Endothelial cell of umbilical vein (primary cell): ENCODE results near the gene CARS1. TPM values are rescaled to one million over a fixed set of nuclear protein-coding genes. Genes with fewer than 3 reads are reported as not detected.
A peak's percentile ranks its signal among the peaks of the same experiment; 100 is the strongest.

Experiments
- Bru-seq: library from RNA; stranded (reverse); fragments of 400-500 nt; gene quantifications from one replicate; lab custom pipeline; 2021; lab: Mats Ljungman, UMichigan
- BruChase-seq, 2 experiments: library from RNA; stranded (reverse); fragments of 400-500 nt; gene quantifications; one replicate each; lab custom pipeline; 2021; lab: Mats Ljungman, UMichigan
- BruUV-seq: library from RNA; stranded (reverse); fragments of 400-500 nt; replicated peaks from 2 replicates; lab custom pipeline; 2021; lab: Mats Ljungman, UMichigan
- CTCF ChIA-PET: fragments of 300-600, 350-600 bp; sonication (Branson Sonifier 250); formaldehyde crosslinking; loops from one replicate; lab custom pipeline; 2021; ENCODE audit warnings: antibody characterized with exemption, inconsistent platforms; lab: Charles Lee
- POLR2A ChIA-PET: fragments of 300-600, 350-600 bp; sonication (Branson Sonifier 250); formaldehyde crosslinking; loops from one replicate; lab custom pipeline; 2021; ENCODE audit warnings: antibody characterized with exemption, inconsistent platforms; lab: Charles Lee
- DNase-seq: peaks from one replicate; pipeline ENCODE4 v3.0.0-alpha.2; 2011; ENCODE audit warnings: low read depth, low spot score
- FAIRE-seq: peaks from 2 replicates; lab custom pipeline; 2011; peaks lifted over from hg19 to GRCh38; lab: Jason Lieb, UNC
- H2AFZ ChIP-seq: 2 replicates; pipeline ENCODE4 v1.6.0; 2012; ENCODE audit warnings: low read depth, low read length, control low read depth, inconsistent platforms
- H3K27ac ChIP-seq: 2 replicates; pipeline ENCODE4 v1.5.1; 2011; ENCODE audit warnings: low read depth, mild to moderate bottlenecking, control low read depth, low read length, moderate library complexity; ENCODE audit not compliant: insufficient read depth
- H3K27me3 ChIP-seq, 2 experiments: 2 replicates each; pipeline versions ENCODE4 v1.6.0 to v1.6.1; 2011; ENCODE audit warnings: low read length in 2 of 2, mixed read lengths in 1 of 2; ENCODE audit not compliant: control insufficient read depth in 2 of 2, insufficient read depth in 2 of 2
- H3K36me3 ChIP-seq, 2 experiments: 2 replicates in 1 of 2; 3 replicates in 1 of 2; pipeline ENCODE4 v1.5.1; 2011; ENCODE audit warnings: low read length in 2 of 2, mild to moderate bottlenecking in 1 of 2, moderate library complexity in 1 of 2; ENCODE audit not compliant: control insufficient read depth in 2 of 2, insufficient read depth in 2 of 2; ENCODE audit errors: extremely low read depth in 1 of 2
- H3K4me1 ChIP-seq: 3 replicates; pipeline ENCODE4 v1.5.1; 2011; ENCODE audit warnings: mild to moderate bottlenecking, low read length; ENCODE audit not compliant: control insufficient read depth, insufficient read depth; ENCODE audit errors: extremely low read depth
- H3K4me2 ChIP-seq: 2 replicates; pipeline ENCODE4 v1.6.1; 2011; ENCODE audit warnings: low read length, control low read depth, mixed read lengths; ENCODE audit not compliant: insufficient read depth
- H3K4me3 ChIP-seq, 3 experiments: fragments of 200-600 bp in 1 of 3; sonication (generic), shearing (Covaris generic) in 1 of 3; replicated peaks in 1 of 3; 2 replicates each; pipeline ENCODE4 v1.5.1; 2011 to 2016; ENCODE audit warnings: control low read depth in 3 of 3, low read length in 3 of 3, mild to moderate bottlenecking in 2 of 3, inconsistent platforms in 1 of 3, low read depth in 1 of 3, moderate library complexity in 1 of 3; ENCODE audit not compliant: insufficient read depth in 1 of 3
- H3K79me2 ChIP-seq: 2 replicates; pipeline ENCODE4 v1.6.0; 2012; ENCODE audit warnings: low read length, inconsistent platforms; ENCODE audit not compliant: control insufficient read depth, insufficient read depth
- H3K9ac ChIP-seq: replicated peaks from 2 replicates; pipeline ENCODE3; 2011; ENCODE audit warnings: low read length, control low read depth; ENCODE audit not compliant: insufficient read depth; ENCODE audit errors: extremely low read depth
- H3K9me1 ChIP-seq: replicated peaks from 3 replicates; pipeline ENCODE4 v1.6.0; 2011; ENCODE audit warnings: mild to moderate bottlenecking, low read length; ENCODE audit not compliant: control insufficient read depth, insufficient read depth; ENCODE audit errors: extremely low read depth
- H3K9me3 ChIP-seq: replicated peaks from 2 replicates; pipeline ENCODE4 v1.5.1; 2012; ENCODE audit warnings: low read length, inconsistent platforms; ENCODE audit not compliant: control insufficient read depth, insufficient read depth
- H4K20me1 ChIP-seq: replicated peaks from 2 replicates; pipeline ENCODE3; 2011; ENCODE audit warnings: mild to moderate bottlenecking, low read length; ENCODE audit not compliant: control insufficient read depth, insufficient read depth; ENCODE audit errors: extremely low read depth
- EZH2 ChIP-seq: IDR thresholded peaks from 2 replicates; pipeline ENCODE4 v1.6.1; 2012; ENCODE audit warnings: borderline replicate concordance, low read depth, mild to moderate bottlenecking, moderate library complexity, low read length, inconsistent platforms; ENCODE audit not compliant: severe bottlenecking
- FOS ChIP-seq: IDR thresholded peaks from 2 replicates; pipeline ENCODE4 v1.6.1; 2011; ENCODE audit warnings: mild to moderate bottlenecking, low read length, moderate library complexity, borderline replicate concordance; ENCODE audit not compliant: insufficient read depth
- GATA2 ChIP-seq: IDR thresholded peaks from 2 replicates; pipeline ENCODE4 v1.7.0; 2011; ENCODE audit warnings: low read depth, mild to moderate bottlenecking, moderate library complexity, mixed read lengths, low read length; ENCODE audit not compliant: insufficient read length, insufficient read depth
- JUN ChIP-seq: IDR thresholded peaks from 2 replicates; pipeline ENCODE4 v1.6.1; 2011; ENCODE audit warnings: borderline replicate concordance, low read depth; ENCODE audit not compliant: insufficient read length, insufficient read depth
- MYC ChIP-seq: IDR thresholded peaks from one replicate; pipeline ENCODE4 v1.6.1; 2011; ENCODE audit warnings: mild to moderate bottlenecking, low read depth, low read length
- POLR2A ChIP-seq: IDR thresholded peaks from 2 replicates; pipeline ENCODE4 v1.6.1; 2012; ENCODE audit warnings: low read depth, mild to moderate bottlenecking, control low read depth, low read length
- POLR2AphosphoS5 ChIP-seq: IDR thresholded peaks from 2 replicates; pipeline ENCODE4 v1.6.1; 2012; ENCODE audit warnings: low read depth, mild to moderate bottlenecking, control low read depth, low read length, moderate library complexity; ENCODE audit not compliant: insufficient read depth
- dilution Hi-C: fragments of 300-500 bp; cut with MboI; formaldehyde crosslinking; loops from one replicate; pipeline ENCODE4 v1.15.0; 2019; ENCODE audit warnings: low sequenced_read_pairs; ENCODE audit not compliant: extremely low pct_ligation_motif_present
- intact Hi-C: fragments of 100-400 bp; cut with micrococcal nuclease; formaldehyde crosslinking; loops from one replicate; pipeline ENCODE4 v1.10.0; 2022
- long read RNA-seq: library from polyadenylated mRNA; stranded (forward); transcript quantifications from one replicate; pipeline ENCODE4 v2.0.0, GENCODE V29; 2021
- polyA minus RNA-seq, 3 experiments: library from RNA; depleted of rRNA, polyadenylated mRNA; stranded (reverse); fragments of >200 nt; gene quantifications; 1 replicate in 1 of 3; 2 replicates in 2 of 3; pipeline ENCODE4 v1.2.3, GENCODE V29; 2011
- polyA plus RNA-seq, 4 experiments: library from polyadenylated mRNA; depleted of rRNA in 3 of 4; stranded (reverse) in 3 of 4; unstranded in 1 of 4; fragments of >200 nt; gene quantifications; 2 replicates each; pipeline versions ENCODE4 v1.2.1 to v1.2.3, GENCODE V29; 2011 to 2012; ENCODE audit warnings: missing spikeins in 1 of 4
- total RNA-seq: library from RNA; stranded (reverse); gene quantifications from 2 replicates; pipeline ENCODE4 v1.2.3, GENCODE V29; 2021
- TF ChIP-seq, protein P1 (sequence below), 2 donors: IDR thresholded peaks; 1 replicate in 1 of 2; 2 replicates in 1 of 2; pipeline ENCODE4 v1.5.1; 2011; ENCODE audit warnings: low read length in 2 of 2, mild to moderate bottlenecking in 2 of 2, moderate library complexity in 2 of 2, control low read depth in 1 of 2, inconsistent platforms in 1 of 2, low read depth in 1 of 2; ENCODE audit not compliant: insufficient read depth in 1 of 2; ENCODE audit errors: extremely low read depth in 1 of 2
- TF ChIP-seq, protein P2 (sequence below): IDR thresholded peaks from 2 replicates; pipeline ENCODE4 v1.6.1; 2011; ENCODE audit not compliant: insufficient read depth, insufficient read length

Gene CARS1
- total RNA-seq (66.2 and 72.3 TPM in 2 replicates), polyA plus RNA-seq (32.2 and 43.5 TPM in 2 replicates), polyA minus RNA-seq (48.2 and 49.9 TPM in 2 replicates), Bru-seq, nascent RNA (percentile 69 among the genes with signal in this experiment), BruChase-seq, experiment 1, labeled RNA remaining after a 6-hour chase (percentile 79 among the genes with signal in this experiment), BruChase-seq, experiment 2, labeled RNA remaining after a 2-hour chase (percentile 78 among the genes with signal in this experiment)
- polyA plus RNA-seq (2011; cell fraction: cytosol; rRNA removed), result 38.6 and 42.2 TPM in 2 replicates
- polyA plus RNA-seq (2011; cell fraction: nucleus; rRNA removed), result 178 and 193 TPM in 2 replicates
- 57.1 and 59.4 TPM in 2 replicates for polyA plus RNA-seq (2012)
- polyA minus RNA-seq (2011; cell fraction: cytosol; rRNA and poly(A)+ RNA removed), result 58.0 TPM
- 45.8 and 48.3 TPM in 2 replicates for polyA minus RNA-seq (2011; cell fraction: nucleus; rRNA and poly(A)+ RNA removed)
- long read RNA-seq, transcript CARS-201 (22 exons, 2,491 nt), result minor isoform, 35 of 223 reads
- long read RNA-seq, transcript CARS-202 (23 exons, 2,758 nt), result minor isoform, 22 of 223 reads
- long read RNA-seq, transcript CARS-203 (22 exons, 2,685 nt), result major isoform, 98 of 223 reads
- long read RNA-seq, partial matches to known transcripts, result 26 of 223 reads
- long read RNA-seq, other reads (novel, unspliced or antisense), result 42 of 223 reads

DNA sequence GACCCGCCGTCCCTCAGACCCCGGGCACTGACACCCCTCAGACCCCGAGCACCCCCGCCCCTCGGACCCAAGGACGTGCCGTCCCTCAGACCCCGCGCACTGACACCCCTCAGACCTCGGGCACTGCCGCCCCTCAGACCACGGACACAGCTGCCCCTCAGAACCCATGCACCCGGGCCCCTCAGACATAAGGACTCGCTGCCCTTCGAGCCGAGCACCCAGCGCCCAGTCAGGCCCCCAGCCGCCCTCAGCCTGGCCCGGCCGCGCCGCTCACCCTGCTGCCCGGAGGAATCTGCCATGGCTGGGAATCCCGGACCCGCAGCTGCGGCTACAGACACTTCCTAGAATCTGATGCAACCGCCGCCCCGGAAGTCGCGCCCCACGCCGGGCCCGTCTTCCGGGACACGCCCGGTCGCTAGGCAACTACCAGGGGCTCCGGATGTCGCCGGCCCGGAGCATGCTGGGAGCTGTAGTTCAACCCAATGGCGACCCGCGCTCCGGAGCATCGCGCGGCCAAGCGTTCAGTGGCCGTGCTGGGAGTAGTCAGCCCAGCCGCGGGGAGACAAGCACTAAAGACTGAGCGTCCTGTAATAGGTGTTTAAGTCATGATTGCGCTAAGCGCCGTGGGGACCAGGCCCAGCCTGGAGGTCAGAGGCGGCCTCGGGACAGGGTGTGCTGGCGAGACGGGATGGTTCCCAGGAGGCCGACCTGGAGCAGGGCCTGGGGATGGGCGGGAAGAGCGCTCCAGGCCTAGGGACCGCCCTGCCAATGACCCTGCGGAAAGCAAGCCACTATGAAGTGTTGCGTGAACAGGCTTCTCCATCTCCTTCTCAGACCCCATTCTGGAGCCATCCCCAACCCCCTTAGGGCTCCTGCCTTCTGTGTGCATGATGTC is at the start of gene CARS1:
CARS1 (minus strand) TSS at position 355 of the 895 bp plus-strand sequence; CDS start at position 299, 56 bp downstream.
- Histone ChIP-seq H3K79me2 (peaks cover 44% of the 10 kb centered on the region), H3K4me3 (peak within 1 kb of the TSS; percentile 70 to 84 (median 83)), H3K4me1 (peaks cover 9% of the 10 kb centered on the region), H2AFZ (peak within 1 kb of the TSS; percentile 97), H3K9ac (peak within 1 kb of the TSS; percentile 81), H4K20me1 (no peaks in the 10 kb centered on the region), H3K9me1 (no peaks in the 10 kb centered on the region), H3K27ac (peak within 1 kb of the TSS; percentile 68), H3K27me3 (peaks cover 0 to 1% of the 10 kb centered on the region in 2 experiments), H3K4me2 (peak within 1 kb of the TSS; percentile 77), H3K9me3 (no peaks in the 10 kb centered on the region), H3K36me3 (peaks cover 0 to 2% of the 10 kb centered on the region in 2 experiments)
- ChIA-PET POLR2A (interaction anchor here (0.8 kb wide), 1 partner anchor 9 kb away, joined by 3 read pairs; no protein-coding TSS in a partner anchor), CTCF (interaction anchor here (1.0 to 2.8 kb wide), 2 partner anchors 8 to 34 kb away, joined by 3 to 29 read pairs; no protein-coding TSS in a partner anchor)
- BruUV-seq, result no TSS peak
- dilution Hi-C loops (no loop called here), intact Hi-C loops (loop anchor here (1.0 kb wide), 1 partner anchor 65 kb away; the partner anchor contains the start of gene NAP1L4)
- no peak for TF ChIP-seq MYC
- no peak for TF ChIP-seq EZH2
- no peak for TF ChIP-seq JUN
- TF ChIP-seq, protein P1, sequence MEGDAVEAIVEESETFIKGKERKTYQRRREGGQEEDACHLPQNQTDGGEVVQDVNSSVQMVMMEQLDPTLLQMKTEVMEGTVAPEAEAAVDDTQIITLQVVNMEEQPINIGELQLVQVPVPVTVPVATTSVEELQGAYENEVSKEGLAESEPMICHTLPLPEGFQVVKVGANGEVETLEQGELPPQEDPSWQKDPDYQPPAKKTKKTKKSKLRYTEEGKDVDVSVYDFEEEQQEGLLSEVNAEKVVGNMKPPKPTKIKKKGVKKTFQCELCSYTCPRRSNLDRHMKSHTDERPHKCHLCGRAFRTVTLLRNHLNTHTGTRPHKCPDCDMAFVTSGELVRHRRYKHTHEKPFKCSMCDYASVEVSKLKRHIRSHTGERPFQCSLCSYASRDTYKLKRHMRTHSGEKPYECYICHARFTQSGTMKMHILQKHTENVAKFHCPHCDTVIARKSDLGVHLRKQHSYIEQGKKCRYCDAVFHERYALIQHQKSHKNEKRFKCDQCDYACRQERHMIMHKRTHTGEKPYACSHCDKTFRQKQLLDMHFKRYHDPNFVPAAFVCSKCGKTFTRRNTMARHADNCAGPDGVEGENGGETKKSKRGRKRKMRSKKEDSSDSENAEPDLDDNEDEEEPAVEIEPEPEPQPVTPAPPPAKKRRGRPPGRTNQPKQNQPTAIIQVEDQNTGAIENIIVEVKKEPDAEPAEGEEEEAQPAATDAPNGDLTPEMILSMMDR (IDR thresholded peaks at IDR 0.05; ENCODE audit: extremely low read depth in 1 of 2, insufficient read depth in 1 of 2, low read depth in 1 of 2, low read length in 2 of 2), result no peak
- peak; percentile 96 for TF ChIP-seq POLR2AphosphoS5
- TF ChIP-seq GATA2, result no peak
- TF ChIP-seq, protein P2, sequence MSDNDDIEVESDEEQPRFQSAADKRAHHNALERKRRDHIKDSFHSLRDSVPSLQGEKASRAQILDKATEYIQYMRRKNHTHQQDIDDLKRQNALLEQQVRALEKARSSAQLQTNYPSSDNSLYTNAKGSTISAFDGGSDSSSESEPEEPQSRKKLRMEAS, result peak; percentile 12
- TF ChIP-seq FOS, result no peak
- TF ChIP-seq POLR2A, result peak; percentile 70
- DNase-seq (peak; percentile 89), FAIRE-seq (peak; percentile 87)
